Sigmoid colon (tissue), 4 donors: ENCODE data around the gene SLC22A8.

ENCODE experiments used
- CTCF ChIP-seq, 4 experiments: fragments of 450-650 bp in 3 of 4; fragments of 200-600 bp in 1 of 4; IDR thresholded peaks; one replicate each; pipeline ENCODE4 v1.5.1; 2016 to 2019; ENCODE audit warnings: antibody characterized with exemption in 4 of 4, mild to moderate bottlenecking in 3 of 4, moderate library complexity in 2 of 4
- POLR2A ChIP-seq, 2 donors: fragments of 450-650 bp; IDR thresholded peaks; one replicate each; pipeline ENCODE4 v1.6.1; 2016; ENCODE audit warnings: antibody characterized with exemption in 2 of 2, mild to moderate bottlenecking in 2 of 2, moderate library complexity in 2 of 2
- POLR2AphosphoS5 ChIP-seq, 4 donors: sonication (generic); formaldehyde crosslinking; IDR thresholded peaks; one replicate each; pipeline ENCODE4 v1.6.1; 2017; ENCODE audit warnings: antibody characterized with exemption in 4 of 4

GRCh38 chr11:62976109-62976508 lies 39.5 kb downstream of the SLC22A8 start:
- TF ChIP-seq POLR2AphosphoS5 (IDR thresholded peaks at IDR 0.05) (no peak), CTCF (IDR thresholded peaks at IDR 0.05) (no peak), POLR2A (IDR thresholded peaks at IDR 0.05) (no peak)
